Right cardiac atrium (tissue), 5 donors: ENCODE data around the gene PTPN2. TPM values are rescaled to one million over a fixed set of nuclear protein-coding genes. Genes with fewer than 3 reads are reported as not detected.
"Not testable (repeated sequence)": the region's sequence is repeated elsewhere in the genome, so short reads cannot be mapped to it uniquely, and the experiment has no call there.

Experiments used
- ATAC-seq, 2 donors: fragments of 200-7000 bp; cut with Tn5 transposase; one replicate each; pipeline versions ENCODE4 v1.8.0 to v1.9.1; 2020; ENCODE audit warnings: moderate library complexity in 2 of 2, mild to moderate bottlenecking in 1 of 2
- DNase-seq, 3 donors: peaks; one replicate each; pipeline ENCODE4 v3.0.0-alpha.2; 2020
- H3K27ac ChIP-seq: one replicate; pipeline ENCODE4 v1.5.1; 2013; ENCODE audit warnings: mild to moderate bottlenecking, low read length, control low read depth, moderate library complexity
- H3K27me3 ChIP-seq: one replicate; pipeline ENCODE4 v1.6.1; 2013; ENCODE audit not compliant: control insufficient read depth, insufficient read depth
- H3K4me1 ChIP-seq: one replicate; pipeline ENCODE4 v1.6.1; 2013; ENCODE audit warnings: low read length; ENCODE audit not compliant: control insufficient read depth, insufficient read depth
- H3K4me3 ChIP-seq: one replicate; pipeline ENCODE4 v1.5.1; 2013; ENCODE audit warnings: low read length, control low read depth
- H3K9me3 ChIP-seq: one replicate; pipeline ENCODE4 v1.6.1; 2013; ENCODE audit warnings: low read length; ENCODE audit not compliant: control insufficient read depth
- WGBS: extraction: QIAGEN DNeasy Blood & Tissue Kit; methylation state at CpG from one replicate; pipeline ENCODE4 v1.1.7; 2013; 5-methylcytosine and 5-hydroxymethylcytosine counted together
- intact Hi-C, 4 donors: fragments of 100-400 bp; cut with DNase I; formaldehyde crosslinking; loops; one replicate each; pipeline versions ENCODE4 v1.11.0 to v1.14.0; 2022 to 2023
- polyA plus RNA-seq: library from polyadenylated mRNA; stranded (reverse); fragments of 200-250 nt; gene quantifications from one replicate; pipeline ENCODE4 v1.2.3, GENCODE V29; 2013
- total RNA-seq, 4 donors: library from RNA; stranded (reverse); fragmentation: NEBNext Ultra II Directional; extraction: Animal tissue kit (Norgen Biotek cat#: 25700); gene quantifications; one replicate each; pipeline ENCODE4 v1.2.1, GENCODE V29; 2021
- donor health status: healthy with polysubstance abuse.
- donor health status: DM: no; HTN: yes; CAD: no.
- donor health status: DM: no; HTN: no; CAD: no.
- donor health status: DM: no; HTN: yes; CAD: no; lungs with severe emphysema.
- donor health status: DM: yes; HTN: yes; CAD: no.

PTPN2 gene
- total and polyA plus RNA-seq, 5 donors = 12.3 to 16.5 (median 15.3) TPM

DNA sequence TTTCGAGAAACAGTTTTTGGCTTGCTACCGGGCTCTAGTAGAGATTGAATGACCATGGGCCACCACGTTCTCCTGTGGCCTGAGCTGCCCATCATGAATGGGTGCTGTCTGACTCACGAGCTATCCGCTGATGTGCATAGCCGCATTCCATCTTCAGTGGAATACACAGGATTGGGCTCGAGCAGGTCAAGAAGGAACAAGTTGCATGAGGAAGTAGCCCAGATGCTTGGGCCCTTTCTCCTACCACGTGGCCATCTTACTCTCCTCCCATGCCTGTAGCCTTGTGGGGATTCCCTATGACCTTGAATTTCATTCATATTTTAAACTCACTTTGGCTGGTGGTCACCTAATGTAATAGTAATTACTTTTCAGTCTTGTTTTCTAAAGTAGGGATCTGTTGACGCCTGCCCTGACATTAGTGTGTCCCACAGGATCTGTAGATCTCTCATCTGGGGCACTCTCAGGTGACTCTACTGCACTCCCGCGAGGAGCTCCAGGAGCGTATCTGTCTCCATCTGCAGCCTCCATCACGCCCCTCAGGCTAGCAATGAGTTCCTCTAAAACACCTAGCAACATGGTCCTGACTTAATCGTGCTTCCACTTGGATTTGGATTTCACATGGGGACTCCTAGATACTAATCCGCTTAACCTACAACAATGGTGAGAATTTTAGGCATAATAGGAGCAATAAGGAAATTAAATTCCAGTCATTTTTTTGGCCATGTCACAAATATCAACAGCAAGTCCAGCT is 113.4 kb downstream of the PTPN2 start:
- no peak for DNase-seq
- Histone ChIP-seq H3K4me1 (no peaks in the 10 kb centered on the region), H3K27me3 (no peaks in the 10 kb centered on the region), H3K4me3 (no peak overlapping the region), H3K27ac (no peak overlapping the region), H3K9me3 (no peaks in the 10 kb centered on the region)
- WGBS = 90% methylated on average over 15 of the region's 15 CpGs
- intact Hi-C loops = no loop called here
- ATAC-seq = no peak

DNA sequence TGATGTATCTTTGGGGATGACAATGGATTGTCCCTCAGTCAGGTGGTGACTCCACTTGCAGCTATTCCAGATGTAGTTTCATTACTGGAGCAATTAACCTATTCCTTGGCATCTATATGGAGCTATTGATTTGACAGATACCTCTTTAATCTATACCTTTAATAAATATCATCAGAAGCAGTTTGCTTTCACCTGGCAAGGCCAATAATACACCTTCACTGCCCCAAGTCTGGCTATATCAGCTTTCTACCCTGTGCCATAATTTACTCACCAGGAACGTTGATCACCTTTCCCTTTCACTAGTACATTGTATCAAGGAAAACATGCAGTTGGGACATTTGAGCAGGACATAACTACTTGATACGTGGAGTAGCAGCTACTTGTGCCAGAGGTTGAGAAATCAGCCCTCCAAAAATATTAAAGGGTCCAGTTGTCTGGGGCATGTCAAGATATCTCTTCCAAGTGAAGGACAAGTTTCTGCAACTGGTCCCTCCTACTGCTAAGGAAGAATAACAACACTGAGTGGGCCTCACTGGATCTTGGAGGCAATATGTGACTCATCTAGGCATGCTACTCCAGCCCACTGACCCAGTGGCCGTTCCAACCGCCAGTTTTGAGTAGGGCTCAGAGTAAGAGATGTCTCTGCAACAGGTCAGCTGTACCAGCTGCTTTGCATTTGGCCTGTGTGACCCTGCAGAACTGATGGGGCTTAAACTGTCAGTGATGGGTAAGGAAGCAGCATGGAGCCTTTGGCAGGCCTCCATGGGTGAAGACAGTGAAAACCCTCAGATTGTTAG is 114.2 kb downstream of the PTPN2 start:
- H3K4me3 ChIP-seq = no peak overlapping the region
- intact Hi-C loops = no loop called here
- WGBS = 78% methylated on average over 4 of the region's 4 CpGs

DNA sequence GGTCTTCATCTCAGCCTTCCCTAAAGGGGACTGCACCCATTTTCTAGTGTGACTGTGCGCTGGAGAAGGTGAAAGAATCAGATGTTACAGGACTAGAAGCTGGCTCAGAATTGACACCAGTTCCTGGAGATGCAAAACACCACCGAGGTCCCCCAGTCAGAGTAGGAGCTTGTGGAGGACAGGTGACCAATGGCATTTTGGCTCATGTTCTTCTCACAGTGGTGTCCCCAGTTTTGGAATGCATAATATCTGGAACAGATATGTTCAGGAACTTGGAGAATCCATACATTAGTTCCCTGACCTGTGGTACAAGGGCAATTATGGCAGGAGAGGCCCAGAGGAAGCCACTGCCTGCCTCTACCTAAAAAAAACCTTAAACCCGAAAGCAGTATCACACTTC is 114.9 kb downstream of the PTPN2 start:
- ATAC-seq (no peak), DNase-seq (no peak)
- WGBS = 90% methylated on average over 3 of the region's 3 CpGs
- H3K4me3 ChIP-seq = no peak overlapping the region
- H3K27me3 ChIP-seq = no peaks in the 10 kb centered on the region
- H3K27ac ChIP-seq = no peak overlapping the region
- H3K9me3 ChIP-seq = no peaks in the 10 kb centered on the region
- no peaks in the 10 kb centered on the region for H3K4me1 ChIP-seq
- intact Hi-C loops = no loop called here

More for the DNA sequence above, 114.2 kb downstream of the PTPN2 start:
- Histone ChIP-seq H3K4me1 (no peaks in the 10 kb centered on the region), H3K27ac (no peak overlapping the region), H3K9me3 (no peaks in the 10 kb centered on the region), H3K27me3 (no peaks in the 10 kb centered on the region)
- ATAC-seq (no peak), DNase-seq (no peak)

DNA sequence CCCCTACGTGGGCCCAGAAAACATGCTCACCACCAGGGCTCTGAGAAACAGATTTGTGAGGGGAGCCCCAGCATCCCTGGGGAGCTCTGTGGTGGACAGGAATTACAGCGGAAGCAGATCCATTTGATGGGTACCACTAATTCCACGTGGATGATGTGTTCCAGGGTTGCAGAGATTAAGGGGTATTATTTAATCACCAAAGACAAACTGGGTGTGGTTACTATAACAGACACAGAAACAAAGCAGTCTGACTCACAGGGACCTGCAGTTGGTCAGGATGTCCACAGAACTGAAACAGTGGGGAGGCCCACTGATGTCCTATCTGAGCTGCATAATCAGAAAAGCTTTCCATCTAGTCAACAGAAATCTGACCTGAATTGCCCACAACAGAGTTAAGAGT is 115.4 kb downstream of the PTPN2 start:
- H3K4me3 ChIP-seq = no peak overlapping the region
- no peaks in the 10 kb centered on the region for H3K27me3 ChIP-seq
- ATAC-seq = no peak
- 81% methylated on average over 3 of the region's 3 CpGs for WGBS
- intact Hi-C loops = no loop called here
- no peaks in the 10 kb centered on the region for H3K9me3 ChIP-seq
- DNase-seq = no peak
- no peak overlapping the region for H3K27ac ChIP-seq
- H3K4me1 ChIP-seq = no peaks in the 10 kb centered on the region

DNA sequence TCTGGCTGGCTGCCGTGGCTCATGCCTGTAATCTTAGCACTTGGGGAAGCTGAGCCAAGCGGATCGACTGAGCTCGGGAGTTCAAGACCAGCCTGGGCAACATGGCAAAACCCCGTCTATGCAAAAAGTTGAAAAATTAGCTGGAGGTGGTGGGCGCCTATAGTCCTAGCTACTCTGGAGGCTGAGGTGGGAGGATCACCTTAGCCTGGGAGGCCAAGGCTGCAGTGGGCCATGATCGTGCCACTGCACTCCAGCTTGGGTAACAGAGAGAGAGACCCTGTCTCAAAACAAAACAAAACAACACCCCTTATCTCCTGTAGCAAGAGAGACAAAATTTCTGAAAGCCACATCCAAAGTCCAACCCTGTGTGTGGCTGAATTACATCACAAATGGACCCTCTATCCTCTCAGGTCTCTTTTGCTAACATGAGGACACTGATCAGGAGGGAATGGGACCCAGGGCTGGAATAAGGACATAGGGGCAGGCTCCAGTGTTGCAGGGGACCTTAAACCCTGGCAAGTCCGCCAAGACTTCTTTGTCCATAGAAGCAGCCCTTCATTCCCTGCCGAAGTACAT is 116.4 kb downstream of the PTPN2 start:
- Histone ChIP-seq H3K4me1 (no peaks in the 10 kb centered on the region), H3K27me3 (no peaks in the 10 kb centered on the region), H3K4me3 (no peak overlapping the region), H3K27ac (no peak overlapping the region), H3K9me3 (no peaks in the 10 kb centered on the region)
- WGBS = 91% methylated on average over 9 of the region's 9 CpGs
- intact Hi-C loops = no loop called here
- no peak for ATAC-seq
- DNase-seq = no peak

DNA sequence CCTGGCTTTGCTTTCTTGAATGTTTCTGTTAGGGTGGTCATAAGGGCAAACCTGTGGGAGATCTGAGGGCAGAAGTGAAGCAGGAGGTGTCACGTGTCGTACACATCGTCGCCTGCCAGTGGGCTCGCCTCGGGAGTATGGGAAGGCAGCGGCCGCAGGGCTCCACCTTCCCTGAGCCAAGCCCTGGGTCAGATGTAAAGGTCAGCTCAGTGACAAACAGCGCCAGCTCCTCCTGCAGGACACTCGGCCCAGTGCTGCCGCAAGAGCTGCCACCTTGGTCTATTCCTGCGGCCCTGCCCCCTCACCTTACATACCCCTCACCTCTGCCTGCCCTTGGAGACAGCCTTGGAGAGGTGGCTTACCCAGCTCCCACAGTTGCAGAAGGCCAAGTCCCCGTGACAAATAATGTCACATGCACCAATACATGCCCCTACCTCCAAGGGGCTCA is 117.0 kb downstream of the PTPN2 start:
- WGBS = 42% methylated on average over 13 of the region's 13 CpGs
- ATAC-seq (peak; percentile 29 to 77), DNase-seq (peak in 1 of 3 donors; percentile 33)
- intact Hi-C loops = no loop called here
- Histone ChIP-seq H3K9me3 (no peaks in the 10 kb centered on the region), H3K4me1 (no peaks in the 10 kb centered on the region), H3K4me3 (no peak overlapping the region), H3K27ac (no peak overlapping the region), H3K27me3 (no peaks in the 10 kb centered on the region)

DNA sequence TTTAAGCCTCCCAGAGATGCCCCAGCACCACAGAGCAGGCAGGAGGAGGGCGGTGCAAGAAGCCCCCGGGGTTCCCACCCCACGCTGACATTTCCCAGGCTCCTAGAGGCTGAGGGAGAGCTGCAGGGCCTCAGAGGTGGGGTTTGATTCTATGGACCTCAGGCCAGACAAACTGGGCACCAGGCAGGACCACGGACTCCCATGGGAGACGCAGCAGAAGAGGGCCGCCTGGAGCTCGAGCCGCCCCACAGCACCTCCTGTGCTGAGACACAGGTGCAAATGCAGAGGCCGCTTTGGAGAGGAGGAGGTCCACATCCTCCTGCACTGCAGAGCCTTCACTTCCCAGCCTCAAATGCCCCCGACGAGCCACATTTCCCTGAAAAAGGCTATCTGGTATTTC is 118.5 kb downstream of the PTPN2 start:
- no peaks in the 10 kb centered on the region for H3K4me1 ChIP-seq
- intact Hi-C loops = no loop called here
- 85% methylated on average over 11 of the region's 11 CpGs for WGBS
- H3K4me3 ChIP-seq = no peak overlapping the region
- H3K27me3 ChIP-seq = no peaks in the 10 kb centered on the region
- no peak overlapping the region for H3K27ac ChIP-seq
- no peaks in the 10 kb centered on the region for H3K9me3 ChIP-seq
- DNase-seq (peak in 1 of 3 donors; percentile 30), ATAC-seq (no peak)

DNA sequence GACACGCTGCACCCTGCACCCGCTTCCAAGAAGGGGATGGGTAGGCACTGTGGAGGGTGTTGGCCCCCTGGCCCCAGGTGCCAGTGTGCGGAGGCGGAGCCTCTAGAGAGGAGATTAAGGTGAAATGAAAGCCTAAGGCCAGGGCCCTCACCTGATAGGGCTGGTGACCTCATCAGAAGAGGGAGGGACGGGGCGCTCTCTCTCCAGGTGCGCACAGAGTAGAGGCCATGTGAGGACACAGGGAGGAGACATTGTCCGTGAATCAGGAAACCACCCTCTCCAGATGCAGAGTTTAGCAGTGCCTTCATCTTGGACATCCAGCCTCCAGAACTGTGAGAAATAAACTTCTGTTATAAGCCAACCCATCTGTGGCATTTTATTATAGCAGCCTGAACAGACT is 118.9 kb downstream of the PTPN2 start:
- intact Hi-C loops = no loop called here
- Histone ChIP-seq H3K27me3 (no peaks in the 10 kb centered on the region), H3K4me1 (no peaks in the 10 kb centered on the region), H3K9me3 (no peaks in the 10 kb centered on the region), H3K27ac (no peak overlapping the region), H3K4me3 (no peak overlapping the region)
- 82% methylated on average over 8 of the region's 8 CpGs for WGBS
- no peak for DNase-seq
- no peak for ATAC-seq

DNA sequence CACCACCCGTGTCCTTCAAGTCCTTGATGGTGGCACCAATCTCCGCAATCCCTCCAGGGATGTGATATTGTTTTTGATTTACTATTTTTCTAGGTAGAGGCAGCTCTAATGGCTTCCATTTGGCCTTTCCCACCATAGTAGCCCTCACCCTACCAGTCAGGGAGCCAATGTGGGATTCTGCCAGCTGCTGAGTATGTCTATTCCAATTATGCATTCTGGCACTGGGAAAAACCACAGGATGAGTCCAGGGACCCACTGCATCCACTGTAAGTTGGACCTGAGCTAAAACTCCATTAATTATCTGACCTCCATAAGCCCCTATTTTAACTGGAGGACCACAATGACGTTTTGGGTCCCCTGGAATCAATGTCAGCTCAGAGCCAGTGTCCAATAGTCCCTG is 125.5 kb downstream of the PTPN2 start:
- ATAC-seq, DNase-seq, H3K9me3 ChIP-seq, H3K4me3 ChIP-seq, H3K27ac ChIP-seq, H3K27me3 ChIP-seq, H3K4me1 ChIP-seq, intact Hi-C loops: not testable (repeated sequence)
- 77% methylated on average over 3 of the region's 3 CpGs for WGBS

DNA sequence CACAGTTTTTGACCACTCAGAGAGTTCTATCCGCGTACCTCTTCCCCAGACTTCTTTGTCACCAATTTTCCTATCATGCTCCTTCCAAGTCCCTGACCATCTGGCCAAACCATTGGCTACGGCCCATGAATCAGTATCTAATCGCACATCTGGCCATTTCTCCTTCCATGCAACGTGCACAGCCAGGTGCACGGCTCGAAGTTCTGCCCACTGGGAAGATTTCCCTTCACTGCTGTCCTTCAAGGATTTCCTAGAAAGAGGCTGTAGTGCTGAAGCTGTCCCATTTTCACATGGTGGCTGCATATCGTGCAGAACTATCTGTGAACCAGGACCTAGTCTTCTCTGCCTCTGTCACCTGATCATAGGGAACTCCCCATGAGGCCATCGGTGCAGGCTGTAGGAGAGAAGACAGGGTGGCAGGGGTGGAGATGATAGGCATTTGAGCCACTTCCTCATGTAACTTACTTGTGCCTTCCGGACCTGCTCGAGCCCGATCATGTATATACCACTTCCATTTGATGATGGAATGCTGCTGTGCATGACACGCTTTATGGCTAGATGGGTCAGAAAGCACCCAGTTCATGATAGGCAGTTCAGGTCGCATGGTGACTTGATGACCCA is 127.3 kb downstream of the PTPN2 start:
- ATAC-seq, H3K27me3 ChIP-seq: not testable (repeated sequence)

DNA sequence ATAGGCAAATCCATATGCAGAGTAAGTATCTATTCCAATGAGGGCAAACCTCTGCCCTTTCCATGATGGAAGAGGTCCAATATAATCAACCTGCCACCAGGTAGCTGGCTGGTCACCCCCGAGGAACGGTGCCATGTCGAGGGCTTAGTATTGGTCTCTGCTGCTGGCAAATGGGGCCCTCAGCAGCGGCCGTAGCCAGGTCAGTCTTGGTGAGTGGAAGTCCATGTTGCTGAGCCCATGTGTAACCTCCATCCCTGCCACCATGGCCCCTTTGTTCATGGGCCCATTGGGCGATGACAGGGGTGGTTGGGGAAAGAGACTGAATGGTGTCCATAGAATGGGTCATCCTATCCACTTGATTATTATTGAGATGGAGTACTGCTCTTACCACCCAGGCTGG is 128.4 kb downstream of the PTPN2 start:
- WGBS = 92% methylated on average over 6 of the region's 6 CpGs
- H3K9me3 ChIP-seq, ATAC-seq, H3K27ac ChIP-seq, H3K27me3 ChIP-seq, DNase-seq, H3K4me1 ChIP-seq, intact Hi-C loops, H3K4me3 ChIP-seq: not testable (repeated sequence)

More for the DNA sequence above, 127.3 kb downstream of the PTPN2 start:
- H3K4me1 ChIP-seq, DNase-seq, H3K27ac ChIP-seq, H3K4me3 ChIP-seq, intact Hi-C loops, H3K9me3 ChIP-seq: not testable (repeated sequence)
- WGBS = 92% methylated on average over 14 of the region's 14 CpGs
